ENCODE data around the gene CDC5L. TPM values are rescaled to one million over a fixed set of nuclear protein-coding genes. Genes with fewer than 3 reads are reported as not detected.

CDC5L gene
- total RNA-seq, 1 donor from 2014 or later, result 16.5 TPM

GRCh38 chr6:44478591-44479254 lies 91.2 kb downstream of the CDC5L start:
- H3K9me3 ChIP-seq, result no peaks in the 10 kb centered on the region
- no peaks in the 10 kb centered on the region for H3K27me3 ChIP-seq
- no peak for DNase-seq (ENCODE audit: extremely low spot score in 2 of 2)
- no peak overlapping the region for H3K27ac ChIP-seq
- TF ChIP-seq POLR2A (IDR thresholded peaks at IDR 0.05), result no peak
- no peak for TF ChIP-seq CTCF (IDR thresholded peaks at IDR 0.05)
- no peak overlapping the region for H3K4me3 ChIP-seq
- intact Hi-C loops (cut with DNase I), result loop anchor here (10.0 kb wide), 1 partner anchor 1236 kb away; no protein-coding TSS in a partner anchor
- H3K36me3 ChIP-seq, result no peaks in the 10 kb centered on the region
- peaks cover 4% of the 10 kb centered on the region for H3K4me1 ChIP-seq

GRCh38 chr6:44480097-44480541 lies 92.6 kb downstream of the CDC5L start:
- H3K4me3 ChIP-seq, result no peak overlapping the region
- H3K36me3 ChIP-seq, result no peaks in the 10 kb centered on the region
- peaks cover 4% of the 10 kb centered on the region for H3K4me1 ChIP-seq
- intact Hi-C loops (cut with DNase I), result no loop called here
- no peak for DNase-seq (ENCODE audit: extremely low spot score in 2 of 2)
- TF ChIP-seq POLR2A (IDR thresholded peaks at IDR 0.05) (no peak), POLR2AphosphoS5 (IDR thresholded peaks at IDR 0.05; ENCODE audit: insufficient read depth in 1 of 2, low read depth in 1 of 2) (no peak), CTCF (IDR thresholded peaks at IDR 0.05) (no peak)
- H3K27ac ChIP-seq, result no peak overlapping the region
- H3K9me3 ChIP-seq, result no peaks in the 10 kb centered on the region
- no peaks in the 10 kb centered on the region for H3K27me3 ChIP-seq

GRCh38 chr6:44481056-44481455 lies 93.5 kb downstream of the CDC5L start:
- no peak for DNase-seq (ENCODE audit: extremely low spot score in 2 of 2)
- no peaks in the 10 kb centered on the region for H3K4me1 ChIP-seq
- intact Hi-C loops (cut with DNase I), result no loop called here
- H3K27ac ChIP-seq, result no peak overlapping the region
- H3K9me3 ChIP-seq, result no peaks in the 10 kb centered on the region
- H3K36me3 ChIP-seq, result no peaks in the 10 kb centered on the region
- H3K27me3 ChIP-seq, result no peaks in the 10 kb centered on the region
- no peak for TF ChIP-seq CTCF (IDR thresholded peaks at IDR 0.05)
- TF ChIP-seq POLR2AphosphoS5 (IDR thresholded peaks at IDR 0.05; ENCODE audit: insufficient read depth in 1 of 2, low read depth in 1 of 2), result no peak
- TF ChIP-seq POLR2A (IDR thresholded peaks at IDR 0.05), result no peak
- H3K4me3 ChIP-seq, result no peak overlapping the region

GRCh38 chr6:44481760-44482159 lies 94.3 kb downstream of the CDC5L start:
- H3K4me1 ChIP-seq, result no peaks in the 10 kb centered on the region
- TF ChIP-seq CTCF (IDR thresholded peaks at IDR 0.05) (no peak), POLR2AphosphoS5 (IDR thresholded peaks at IDR 0.05; ENCODE audit: insufficient read depth in 1 of 2, low read depth in 1 of 2) (no peak), POLR2A (IDR thresholded peaks at IDR 0.05) (no peak)
- intact Hi-C loops (cut with DNase I), result no loop called here

GRCh38 chr6:44485601-44486401 lies 98.3 kb downstream of the CDC5L start:
- intact Hi-C loops (cut with DNase I), result no loop called here
- Histone ChIP-seq H3K27me3 (no peaks in the 10 kb centered on the region), H3K4me1 (peaks cover 12% of the 10 kb centered on the region), H3K4me3 (no peak overlapping the region), H3K27ac (no peak overlapping the region), H3K36me3 (no peaks in the 10 kb centered on the region), H3K9me3 (no peaks in the 10 kb centered on the region)
- DNase-seq (ENCODE audit: extremely low spot score in 2 of 2), result no peak
- no peak for TF ChIP-seq POLR2AphosphoS5 (IDR thresholded peaks at IDR 0.05; ENCODE audit: insufficient read depth in 1 of 2, low read depth in 1 of 2)
- TF ChIP-seq CTCF (IDR thresholded peaks at IDR 0.05), result no peak
- no peak for TF ChIP-seq POLR2A (IDR thresholded peaks at IDR 0.05)

More at GRCh38 chr6:44481760-44482159, 94.3 kb downstream of the CDC5L start:
- Histone ChIP-seq H3K27me3 (no peaks in the 10 kb centered on the region), H3K36me3 (no peaks in the 10 kb centered on the region), H3K9me3 (no peaks in the 10 kb centered on the region), H3K27ac (no peak overlapping the region), H3K4me3 (no peak overlapping the region)
- DNase-seq (ENCODE audit: extremely low spot score in 2 of 2), result no peak
